Stimulated activated CD8-positive, alpha-beta memory T cell treated with anti-CD3 and anti-CD28 coated beads, Interleukin-4, amount 100 ng/mL, for 24 hours (primary cell): Measurements from ENCODE around the gene PPFIA2.

Source experiments
- DNase-seq: peaks from one replicate; pipeline ENCODE4 v3.0.0-alpha.2; 2020; ENCODE audit warnings: low read depth

Gene PPFIA2

DNA sequence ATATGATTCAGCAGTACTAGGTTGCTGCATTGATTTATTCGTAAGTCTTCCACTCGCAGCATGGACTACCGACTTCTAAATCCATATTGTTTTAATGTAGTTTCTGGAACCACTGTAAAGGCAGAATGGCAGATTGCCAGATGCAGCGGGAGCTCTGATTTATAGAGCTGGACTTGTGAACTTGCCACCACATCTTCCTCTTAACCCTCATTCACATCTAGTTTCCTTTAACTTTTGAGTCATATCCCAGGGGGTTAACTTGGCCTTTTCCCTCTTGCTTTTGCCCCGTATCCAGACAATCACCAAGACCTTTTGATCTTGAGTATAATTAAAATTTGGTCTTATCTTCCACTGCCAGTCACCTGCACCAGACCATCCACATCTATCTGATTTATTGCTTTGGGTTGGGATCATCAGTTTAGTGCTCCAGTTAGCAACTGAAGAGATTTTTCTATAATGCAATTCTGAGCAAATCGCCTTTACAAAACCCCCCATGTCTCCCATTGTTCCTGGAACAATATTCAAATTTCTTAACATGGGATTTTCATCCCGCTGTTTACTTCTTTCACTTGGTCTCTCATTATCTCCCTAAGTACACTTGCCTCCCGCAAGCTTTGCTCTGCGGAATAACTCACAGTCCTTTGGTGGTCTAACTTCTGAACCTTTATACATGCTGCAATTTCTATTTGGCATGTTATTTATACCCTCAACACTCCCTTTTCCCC is 550.8 kb downstream of the PPFIA2 start:
- no peak for DNase-seq
